ENCODE data around the gene AKAP1. TPM values are rescaled to one million over a fixed set of nuclear protein-coding genes. Genes with fewer than 3 reads are reported as not detected.

AKAP1 gene
- total and polyA plus RNA-seq, 9 of the 15 experiments (the other 6 are each of a cell fraction or from before 2014, with no cell fraction given): 12.9 to 63.8 (median 36.4) TPM

DNA sequence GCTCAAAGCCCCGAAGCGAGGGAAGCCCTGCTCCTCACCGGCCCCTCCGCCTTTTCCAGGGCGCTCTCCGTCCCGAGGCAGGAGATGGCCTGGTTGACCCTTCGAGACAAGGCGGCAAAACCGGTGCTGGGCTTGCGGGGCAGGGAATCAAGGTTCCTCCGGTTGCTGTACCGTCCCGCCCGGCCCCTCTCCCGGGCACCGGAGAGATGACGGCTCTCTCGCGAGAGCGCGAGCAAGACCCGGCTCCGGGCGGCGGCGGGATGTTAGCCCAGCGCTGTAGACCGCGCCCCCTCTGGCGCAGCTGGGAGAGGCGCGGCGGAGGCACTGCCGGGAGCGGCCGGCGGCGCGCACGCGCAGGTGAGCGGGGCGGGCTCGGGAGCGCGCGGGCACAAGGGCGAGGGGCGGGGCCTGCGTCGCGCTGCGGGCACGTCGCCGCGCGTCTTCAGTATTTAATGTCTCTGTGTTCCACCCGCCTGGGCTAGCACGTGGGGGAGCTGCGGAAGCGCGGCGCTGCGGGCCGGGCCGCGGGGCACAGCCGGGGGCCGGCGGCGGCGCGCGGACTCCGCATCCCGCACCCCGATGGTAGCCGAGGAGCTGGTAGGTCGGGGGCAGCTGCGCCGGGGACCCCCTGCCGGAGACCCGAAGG, at the start of gene AKAP1 (continued):
- TF ChIP-seq, protein P1, sequence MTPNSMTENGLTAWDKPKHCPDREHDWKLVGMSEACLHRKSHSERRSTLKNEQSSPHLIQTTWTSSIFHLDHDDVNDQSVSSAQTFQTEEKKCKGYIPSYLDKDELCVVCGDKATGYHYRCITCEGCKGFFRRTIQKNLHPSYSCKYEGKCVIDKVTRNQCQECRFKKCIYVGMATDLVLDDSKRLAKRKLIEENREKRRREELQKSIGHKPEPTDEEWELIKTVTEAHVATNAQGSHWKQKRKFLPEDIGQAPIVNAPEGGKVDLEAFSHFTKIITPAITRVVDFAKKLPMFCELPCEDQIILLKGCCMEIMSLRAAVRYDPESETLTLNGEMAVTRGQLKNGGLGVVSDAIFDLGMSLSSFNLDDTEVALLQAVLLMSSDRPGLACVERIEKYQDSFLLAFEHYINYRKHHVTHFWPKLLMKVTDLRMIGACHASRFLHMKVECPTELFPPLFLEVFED (CRISPR knock-in tag; conservative IDR thresholded peaks at IDR 0.05): 0 out of 2 replicates have a peak, but pooled peaks have one; percentile 63
- peak; percentile 79 for TF ChIP-seq TAF7 (tag; IDR thresholded peaks at IDR 0.05)
- no peak for TF ChIP-seq MIER1 (IDR thresholded peaks at IDR 0.05; ENCODE audit: low read depth)
- TF ChIP-seq, protein P2, sequence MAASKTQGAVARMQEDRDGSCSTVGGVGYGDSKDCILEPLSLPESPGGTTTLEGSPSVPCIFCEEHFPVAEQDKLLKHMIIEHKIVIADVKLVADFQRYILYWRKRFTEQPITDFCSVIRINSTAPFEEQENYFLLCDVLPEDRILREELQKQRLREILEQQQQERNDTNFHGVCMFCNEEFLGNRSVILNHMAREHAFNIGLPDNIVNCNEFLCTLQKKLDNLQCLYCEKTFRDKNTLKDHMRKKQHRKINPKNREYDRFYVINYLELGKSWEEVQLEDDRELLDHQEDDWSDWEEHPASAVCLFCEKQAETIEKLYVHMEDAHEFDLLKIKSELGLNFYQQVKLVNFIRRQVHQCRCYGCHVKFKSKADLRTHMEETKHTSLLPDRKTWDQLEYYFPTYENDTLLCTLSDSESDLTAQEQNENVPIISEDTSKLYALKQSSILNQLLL (CRISPR knock-in tag; IDR thresholded peaks at IDR 0.05; ENCODE audit: borderline replicate concordance): no peak
- 0 out of 2 replicates have a peak, but pooled peaks have one; percentile 37 for TF ChIP-seq DIDO1 (tag; IDR thresholded peaks at IDR 0.05; ENCODE audit: low read depth)
- TF ChIP-seq CTBP1 (IDR thresholded peaks at IDR 0.05; ENCODE audit: borderline replicate concordance): peak; percentile 90
- TF ChIP-seq POLR2A (conservative IDR thresholded peaks at IDR 0.05): peak; percentile 95
- TF ChIP-seq, protein P3, sequence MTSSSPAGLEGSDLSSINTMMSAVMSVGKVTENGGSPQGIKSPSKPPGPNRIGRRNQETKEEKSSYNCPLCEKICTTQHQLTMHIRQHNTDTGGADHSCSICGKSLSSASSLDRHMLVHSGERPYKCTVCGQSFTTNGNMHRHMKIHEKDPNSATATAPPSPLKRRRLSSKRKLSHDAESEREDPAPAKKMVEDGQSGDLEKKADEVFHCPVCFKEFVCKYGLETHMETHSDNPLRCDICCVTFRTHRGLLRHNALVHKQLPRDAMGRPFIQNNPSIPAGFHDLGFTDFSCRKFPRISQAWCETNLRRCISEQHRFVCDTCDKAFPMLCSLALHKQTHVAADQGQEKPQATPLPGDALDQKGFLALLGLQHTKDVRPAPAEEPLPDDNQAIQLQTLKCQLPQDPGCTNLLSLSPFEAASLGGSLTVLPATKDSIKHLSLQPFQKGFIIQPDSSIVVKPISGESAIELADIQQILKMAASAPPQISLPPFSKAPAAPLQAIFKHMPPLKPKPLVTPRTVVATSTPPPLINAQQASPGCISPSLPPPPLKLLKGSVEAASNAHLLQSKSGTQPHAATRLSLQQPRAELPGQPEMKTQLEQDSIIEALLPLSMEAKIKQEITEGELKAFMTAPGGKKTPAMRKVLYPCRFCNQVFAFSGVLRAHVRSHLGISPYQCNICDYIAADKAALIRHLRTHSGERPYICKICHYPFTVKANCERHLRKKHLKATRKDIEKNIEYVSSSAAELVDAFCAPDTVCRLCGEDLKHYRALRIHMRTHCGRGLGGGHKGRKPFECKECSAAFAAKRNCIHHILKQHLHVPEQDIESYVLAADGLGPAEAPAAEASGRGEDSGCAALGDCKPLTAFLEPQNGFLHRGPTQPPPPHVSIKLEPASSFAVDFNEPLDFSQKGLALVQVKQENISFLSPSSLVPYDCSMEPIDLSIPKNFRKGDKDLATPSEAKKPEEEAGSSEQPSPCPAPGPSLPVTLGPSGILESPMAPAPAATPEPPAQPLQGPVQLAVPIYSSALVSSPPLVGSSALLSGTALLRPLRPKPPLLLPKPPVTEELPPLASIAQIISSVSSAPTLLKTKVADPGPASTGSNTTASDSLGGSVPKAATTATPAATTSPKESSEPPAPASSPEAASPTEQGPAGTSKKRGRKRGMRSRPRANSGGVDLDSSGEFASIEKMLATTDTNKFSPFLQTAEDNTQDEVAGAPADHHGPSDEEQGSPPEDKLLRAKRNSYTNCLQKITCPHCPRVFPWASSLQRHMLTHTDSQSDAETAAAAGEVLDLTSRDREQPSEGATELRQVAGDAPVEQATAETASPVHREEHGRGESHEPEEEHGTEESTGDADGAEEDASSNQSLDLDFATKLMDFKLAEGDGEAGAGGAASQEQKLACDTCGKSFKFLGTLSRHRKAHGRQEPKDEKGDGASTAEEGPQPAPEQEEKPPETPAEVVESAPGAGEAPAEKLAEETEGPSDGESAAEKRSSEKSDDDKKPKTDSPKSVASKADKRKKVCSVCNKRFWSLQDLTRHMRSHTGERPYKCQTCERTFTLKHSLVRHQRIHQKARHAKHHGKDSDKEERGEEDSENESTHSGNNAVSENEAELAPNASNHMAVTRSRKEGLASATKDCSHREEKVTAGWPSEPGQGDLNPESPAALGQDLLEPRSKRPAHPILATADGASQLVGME (CRISPR knock-in tag; IDR thresholded peaks at IDR 0.05): peak; percentile 82; the same call in 1 of the 2 replicates
- TF ChIP-seq, protein P4, sequence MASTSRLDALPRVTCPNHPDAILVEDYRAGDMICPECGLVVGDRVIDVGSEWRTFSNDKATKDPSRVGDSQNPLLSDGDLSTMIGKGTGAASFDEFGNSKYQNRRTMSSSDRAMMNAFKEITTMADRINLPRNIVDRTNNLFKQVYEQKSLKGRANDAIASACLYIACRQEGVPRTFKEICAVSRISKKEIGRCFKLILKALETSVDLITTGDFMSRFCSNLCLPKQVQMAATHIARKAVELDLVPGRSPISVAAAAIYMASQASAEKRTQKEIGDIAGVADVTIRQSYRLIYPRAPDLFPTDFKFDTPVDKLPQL (IDR thresholded peaks at IDR 0.05; ENCODE audit: extremely low read depth, insufficient read length): no peak
- TF ChIP-seq, protein P5, sequence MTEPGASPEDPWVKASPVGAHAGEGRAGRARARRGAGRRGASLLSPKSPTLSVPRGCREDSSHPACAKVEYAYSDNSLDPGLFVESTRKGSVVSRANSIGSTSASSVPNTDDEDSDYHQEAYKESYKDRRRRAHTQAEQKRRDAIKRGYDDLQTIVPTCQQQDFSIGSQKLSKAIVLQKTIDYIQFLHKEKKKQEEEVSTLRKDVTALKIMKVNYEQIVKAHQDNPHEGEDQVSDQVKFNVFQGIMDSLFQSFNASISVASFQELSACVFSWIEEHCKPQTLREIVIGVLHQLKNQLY (CRISPR knock-in tag; conservative IDR thresholded peaks at IDR 0.05): peak in 1 of 2 experiments; percentile 77; a peak in 1 of 4 replicates
- TF ChIP-seq SMARCB1 (IDR thresholded peaks at IDR 0.05; ENCODE audit: insufficient read length, low read depth): no peak
- no peak for TF ChIP-seq KAT7 (CRISPR knock-in tag; IDR thresholded peaks at IDR 0.05; ENCODE audit: borderline replicate concordance)
- TF ChIP-seq GTF2E2 (tag; IDR thresholded peaks at IDR 0.05): no peak
- peak; percentile 92 for TF ChIP-seq POLR2G (IDR thresholded peaks at IDR 0.05; ENCODE audit: low read depth, low read length)
- TF ChIP-seq, protein P6, sequence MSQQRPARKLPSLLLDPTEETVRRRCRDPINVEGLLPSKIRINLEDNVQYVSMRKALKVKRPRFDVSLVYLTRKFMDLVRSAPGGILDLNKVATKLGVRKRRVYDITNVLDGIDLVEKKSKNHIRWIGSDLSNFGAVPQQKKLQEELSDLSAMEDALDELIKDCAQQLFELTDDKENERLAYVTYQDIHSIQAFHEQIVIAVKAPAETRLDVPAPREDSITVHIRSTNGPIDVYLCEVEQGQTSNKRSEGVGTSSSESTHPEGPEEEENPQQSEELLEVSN (IDR thresholded peaks at IDR 0.05; ENCODE audit: borderline replicate concordance in 1 of 2, extremely low read depth in 1 of 2, insufficient read depth in 1 of 2, insufficient read length in 1 of 2, low read depth in 1 of 2, low read length in 1 of 2, poor library complexity in 1 of 2, severe bottlenecking in 1 of 2): peak in 1 of 2 experiments; percentile 59

Data from K562 (cell line).